GM12878 (cell line): Measurements from ENCODE around the gene CHRNA5. TPM values are rescaled to one million over a fixed set of nuclear protein-coding genes. Genes with fewer than 3 reads are reported as not detected.

ENCODE experiments used
- FOS ChIP-seq: IDR thresholded peaks from 3 replicates; pipeline ENCODE4 v1.6.1; 2011; ENCODE audit warnings: borderline replicate concordance; ENCODE audit not compliant: insufficient read length; ENCODE audit errors: extremely low read depth
- SUPT20H ChIP-seq: IDR thresholded peaks from 2 replicates; pipeline ENCODE4 v1.6.1; 2011; ENCODE audit warnings: low read depth, mild to moderate bottlenecking, low read length, moderate library complexity, borderline replicate concordance; ENCODE audit not compliant: control insufficient read depth
- ZNF687 ChIP-seq: fragments of 450-650 bp; IDR thresholded peaks from 2 replicates; pipeline ENCODE4 v1.6.1; 2017; ENCODE audit warnings: mild to moderate bottlenecking, moderate library complexity
- polyA plus RNA-seq, 11 experiments: library from polyadenylated mRNA; depleted of rRNA in 4 of 11; unstranded in 6 of 11; stranded (reverse) in 5 of 11; fragments of >200 nt; fragmentation: Nextera tagmentation in 4 of 11; fragmentation: Illumina TruSeq in 1 of 11; extraction: Ambion mirVana in 4 of 11; extraction: Trizol in 1 of 11; gene quantifications; 1 replicate in 1 of 11; 2 replicates in 10 of 11; pipeline versions ENCODE4 v1.2.1 to v1.2.3, GENCODE V29; 2011 to 2016; ENCODE audit warnings: inconsistent platforms in 2 of 11, missing spikeins in 2 of 11, low read depth in 1 of 11
- small RNA-seq: library from RNA; depleted of rRNA; stranded (forward); fragments of <200 nt; gene quantifications from one replicate; pipeline ENCODE3, GENCODE V24; 2014
- total RNA-seq, 4 experiments: library from RNA; depleted of rRNA in 3 of 4; stranded (reverse); fragments of >200 nt in 3 of 4; fragmentation: Illumina TruSeq in 1 of 4; extraction: Trizol in 1 of 4; gene quantifications; 2 replicates each; pipeline versions ENCODE4 v1.2.1 to v1.2.3, GENCODE V29; 2013 to 2021

Gene CHRNA5
- total and polyA plus RNA-seq, 10 of the 15 experiments (the other 5 are each of a cell fraction or from before 2014, with no cell fraction given), result 0.74 to 21.4 (median 12.7) TPM

DNA sequence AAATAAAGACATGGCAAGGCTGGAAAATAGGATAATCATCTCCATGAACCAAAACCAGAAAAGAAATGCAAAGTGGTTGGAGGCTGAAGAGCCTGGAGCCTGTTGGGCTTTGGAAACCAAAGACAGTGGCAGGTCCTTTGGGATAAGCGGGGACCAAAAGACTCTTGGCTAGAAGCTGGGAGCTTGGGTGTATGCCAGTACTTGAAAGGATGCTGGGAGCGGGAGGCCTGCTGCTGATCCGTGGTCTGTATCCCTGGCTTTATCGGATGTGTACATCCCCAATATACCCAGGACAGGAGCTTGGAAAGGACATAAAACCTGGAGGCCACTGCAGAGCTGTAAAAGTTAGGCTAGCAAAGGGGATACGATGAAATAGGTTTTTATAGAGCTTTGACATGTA lies 77.0 kb downstream of the CHRNA5 start (continued):
- TF ChIP-seq ZNF687 (no peak), SUPT20H (no peak), FOS (no peak)

Small RNA genes lying within 50 kb of the gene (small RNA-seq; reads per million reads assigned to genes)
- not detected for gene AC067863.2

Other genes starting within 250 kb of the CHRNA5 start
- not detected in 2 replicates for gene CRABP1, start 225.2 kb upstream of the CHRNA5 start, total RNA-seq (2014; rRNA removed)
- gene CRABP1, start 225.2 kb upstream of the CHRNA5 start, total RNA-seq (2014; rRNA removed; fragmentation: Illumina TruSeq; extraction: Trizol), result not detected in 2 replicates
- 0.37 and 0.41 TPM in 2 replicates for gene CRABP1, start 225.2 kb upstream of the CHRNA5 start, total RNA-seq (2021)
- not detected in 2 replicates for gene CRABP1, start 225.2 kb upstream of the CHRNA5 start, polyA plus RNA-seq (2011; rRNA removed)
- not detected in 2 replicates for gene CRABP1, start 225.2 kb upstream of the CHRNA5 start, polyA plus RNA-seq (2014; fragmentation: Illumina TruSeq; extraction: Trizol)
- gene CRABP1, start 225.2 kb upstream of the CHRNA5 start, polyA plus RNA-seq (2014; fragmentation: Nextera tagmentation; extraction: Ambion mirVana), result not detected
- not detected in 2 replicates for gene CRABP1, start 225.2 kb upstream of the CHRNA5 start, polyA plus RNA-seq (2014; rRNA removed)
- gene CRABP1, start 225.2 kb upstream of the CHRNA5 start, polyA plus RNA-seq (2016; fragmentation: Nextera tagmentation; extraction: Ambion mirVana), result under 1 TPM in 1 of 2 experiments, not detected in 1; 0.21 TPM
- 22.8 and 23.0 TPM in 2 replicates for gene IREB2, start 127.3 kb upstream of the CHRNA5 start, total RNA-seq (2014; rRNA removed)
- 25.8 and 30.0 TPM in 2 replicates for gene IREB2, start 127.3 kb upstream of the CHRNA5 start, total RNA-seq (2014; rRNA removed; fragmentation: Illumina TruSeq; extraction: Trizol)
- 51.3 and 52.4 TPM in 2 replicates for gene IREB2, start 127.3 kb upstream of the CHRNA5 start, total RNA-seq (2021)
- 35.7 and 49.6 TPM in 2 replicates for gene IREB2, start 127.3 kb upstream of the CHRNA5 start, polyA plus RNA-seq (2011; rRNA removed)
- gene IREB2, start 127.3 kb upstream of the CHRNA5 start, polyA plus RNA-seq (2014; fragmentation: Illumina TruSeq; extraction: Trizol), result 34.9 and 48.1 TPM in 2 replicates
- 10 to 100 TPM; 13.0 to 13.9 TPM for gene IREB2, start 127.3 kb upstream of the CHRNA5 start, polyA plus RNA-seq (2014; fragmentation: Nextera tagmentation; extraction: Ambion mirVana)
- 21.9 and 23.1 TPM in 2 replicates for gene IREB2, start 127.3 kb upstream of the CHRNA5 start, polyA plus RNA-seq (2014; rRNA removed)
- gene IREB2, start 127.3 kb upstream of the CHRNA5 start, polyA plus RNA-seq (2016; fragmentation: Nextera tagmentation; extraction: Ambion mirVana), result 10 to 100 TPM; 21.9 to 25.8 TPM
- 0.27 and 0.79 TPM in 2 replicates for gene HYKK, start 57.9 kb upstream of the CHRNA5 start, total RNA-seq (2014; rRNA removed)
- gene HYKK, start 57.9 kb upstream of the CHRNA5 start, total RNA-seq (2014; rRNA removed; fragmentation: Illumina TruSeq; extraction: Trizol), result 0.46 and 0.98 TPM in 2 replicates
- gene HYKK, start 57.9 kb upstream of the CHRNA5 start, total RNA-seq (2021), result 0.23 and 0.66 TPM in 2 replicates
- 0.75 and 0.79 TPM in 2 replicates for gene HYKK, start 57.9 kb upstream of the CHRNA5 start, polyA plus RNA-seq (2011; rRNA removed)
- gene HYKK, start 57.9 kb upstream of the CHRNA5 start, polyA plus RNA-seq (2014; fragmentation: Illumina TruSeq; extraction: Trizol), result 0.66 and 1.0 TPM in 2 replicates
- gene HYKK, start 57.9 kb upstream of the CHRNA5 start, polyA plus RNA-seq (2014; fragmentation: Nextera tagmentation; extraction: Ambion mirVana), result under 1 TPM; 0.15 to 0.34 TPM
- 0.55 and 0.62 TPM in 2 replicates for gene HYKK, start 57.9 kb upstream of the CHRNA5 start, polyA plus RNA-seq (2014; rRNA removed)
- under 1 TPM; 0.28 to 0.43 TPM for gene HYKK, start 57.9 kb upstream of the CHRNA5 start, polyA plus RNA-seq (2016; fragmentation: Nextera tagmentation; extraction: Ambion mirVana)
- gene PSMA4, start 25.1 kb upstream of the CHRNA5 start, total RNA-seq (2014; rRNA removed), result 210 and 266 TPM in 2 replicates
- 388 and 393 TPM in 2 replicates for gene PSMA4, start 25.1 kb upstream of the CHRNA5 start, total RNA-seq (2014; rRNA removed; fragmentation: Illumina TruSeq; extraction: Trizol)
- 264 and 268 TPM in 2 replicates for gene PSMA4, start 25.1 kb upstream of the CHRNA5 start, total RNA-seq (2021)
- 560 and 713 TPM in 2 replicates for gene PSMA4, start 25.1 kb upstream of the CHRNA5 start, polyA plus RNA-seq (2011; rRNA removed)
- 562 and 695 TPM in 2 replicates for gene PSMA4, start 25.1 kb upstream of the CHRNA5 start, polyA plus RNA-seq (2014; fragmentation: Illumina TruSeq; extraction: Trizol)
- gene PSMA4, start 25.1 kb upstream of the CHRNA5 start, polyA plus RNA-seq (2014; fragmentation: Nextera tagmentation; extraction: Ambion mirVana), result 1,000 to 10,000 TPM; 1,117 to 1,221 TPM
- gene PSMA4, start 25.1 kb upstream of the CHRNA5 start, polyA plus RNA-seq (2014; rRNA removed), result 277 and 369 TPM in 2 replicates
- 100 to 1,000 TPM; 533 to 563 TPM for gene PSMA4, start 25.1 kb upstream of the CHRNA5 start, polyA plus RNA-seq (2016; fragmentation: Nextera tagmentation; extraction: Ambion mirVana)
- not detected in 2 replicates for gene CHRNA3, start 55.5 kb downstream of the CHRNA5 start, total RNA-seq (2014; rRNA removed)
- not detected in 2 replicates for gene CHRNA3, start 55.5 kb downstream of the CHRNA5 start, total RNA-seq (2014; rRNA removed; fragmentation: Illumina TruSeq; extraction: Trizol)
- not detected in 2 replicates for gene CHRNA3, start 55.5 kb downstream of the CHRNA5 start, total RNA-seq (2021)
- gene CHRNA3, start 55.5 kb downstream of the CHRNA5 start, polyA plus RNA-seq (2011; rRNA removed), result not detected in 2 replicates
- gene CHRNA3, start 55.5 kb downstream of the CHRNA5 start, polyA plus RNA-seq (2014; fragmentation: Illumina TruSeq; extraction: Trizol), result not detected in 2 replicates
- gene CHRNA3, start 55.5 kb downstream of the CHRNA5 start, polyA plus RNA-seq (2014; fragmentation: Nextera tagmentation; extraction: Ambion mirVana), result under 1 TPM; 0.06 to 0.09 TPM
- not detected in 2 replicates for gene CHRNA3, start 55.5 kb downstream of the CHRNA5 start, polyA plus RNA-seq (2014; rRNA removed)
- gene CHRNA3, start 55.5 kb downstream of the CHRNA5 start, polyA plus RNA-seq (2016; fragmentation: Nextera tagmentation; extraction: Ambion mirVana), result under 1 TPM in 1 of 2 experiments, not detected in 1; 0.19 TPM
- gene CHRNB4, start 75.7 kb downstream of the CHRNA5 start, total RNA-seq (2014; rRNA removed), result not detected in 2 replicates
- not detected in 2 replicates for gene CHRNB4, start 75.7 kb downstream of the CHRNA5 start, total RNA-seq (2014; rRNA removed; fragmentation: Illumina TruSeq; extraction: Trizol)
- not detected in 2 replicates for gene CHRNB4, start 75.7 kb downstream of the CHRNA5 start, total RNA-seq (2021)
- 0.10 TPM in 1 of 2 replicates, not detected in the other for gene CHRNB4, start 75.7 kb downstream of the CHRNA5 start, polyA plus RNA-seq (2011; rRNA removed)
- not detected in 2 replicates for gene CHRNB4, start 75.7 kb downstream of the CHRNA5 start, polyA plus RNA-seq (2014; fragmentation: Illumina TruSeq; extraction: Trizol)
- not detected for gene CHRNB4, start 75.7 kb downstream of the CHRNA5 start, polyA plus RNA-seq (2014; fragmentation: Nextera tagmentation; extraction: Ambion mirVana)
- not detected in 2 replicates for gene CHRNB4, start 75.7 kb downstream of the CHRNA5 start, polyA plus RNA-seq (2014; rRNA removed)
- not detected for gene CHRNB4, start 75.7 kb downstream of the CHRNA5 start, polyA plus RNA-seq (2016; fragmentation: Nextera tagmentation; extraction: Ambion mirVana)
- 0.22 TPM in 1 of 2 replicates, not detected in the other for gene ADAMTS7, start 245.9 kb downstream of the CHRNA5 start, total RNA-seq (2014; rRNA removed)
- gene ADAMTS7, start 245.9 kb downstream of the CHRNA5 start, total RNA-seq (2014; rRNA removed; fragmentation: Illumina TruSeq; extraction: Trizol), result 0.09 TPM in 1 of 2 replicates, not detected in the other
- gene ADAMTS7, start 245.9 kb downstream of the CHRNA5 start, total RNA-seq (2021), result 0.08 and 0.28 TPM in 2 replicates
- gene ADAMTS7, start 245.9 kb downstream of the CHRNA5 start, polyA plus RNA-seq (2011; rRNA removed), result not detected in 2 replicates
- 0.03 TPM in 1 of 2 replicates, not detected in the other for gene ADAMTS7, start 245.9 kb downstream of the CHRNA5 start, polyA plus RNA-seq (2014; fragmentation: Illumina TruSeq; extraction: Trizol)
- not detected for gene ADAMTS7, start 245.9 kb downstream of the CHRNA5 start, polyA plus RNA-seq (2014; fragmentation: Nextera tagmentation; extraction: Ambion mirVana)
- 0.09 and 0.16 TPM in 2 replicates for gene ADAMTS7, start 245.9 kb downstream of the CHRNA5 start, polyA plus RNA-seq (2014; rRNA removed)
- gene ADAMTS7, start 245.9 kb downstream of the CHRNA5 start, polyA plus RNA-seq (2016; fragmentation: Nextera tagmentation; extraction: Ambion mirVana), result under 1 TPM in 1 of 2 experiments, not detected in 1; 0.04 TPM